ENCODE data around the gene SYNDIG1. TPM values are rescaled to one million over a fixed set of nuclear protein-coding genes. Genes with fewer than 3 reads are reported as not detected.

Gene SYNDIG1
- total RNA-seq, 2 experiments from 2014 or later: not detected

GRCh38 chr20:24681634-24682495 lies 212.4 kb downstream of the SYNDIG1 start:
- no peaks in the 10 kb centered on the region for H3K27me3 Mint-ChIP-seq
- Histone ChIP-seq H3K4me1 (ENCODE audit: insufficient read depth, low read length) (no peaks in the 10 kb centered on the region), H3K27me3 (ENCODE audit: control insufficient read depth in 1 of 2, insufficient read depth in 2 of 2, low read length in 2 of 2) (no peaks in the 10 kb centered on the region), H3K27ac (ENCODE audit: low read depth in 1 of 2, low read length in 2 of 2) (no peak overlapping the region), H3K36me3 (ENCODE audit: insufficient read depth, low read length) (no peaks in the 10 kb centered on the region), H3K9me3 (ENCODE audit: control insufficient read depth in 1 of 2, insufficient read depth in 1 of 2, low read length in 2 of 2) (peaks cover 0 to 6% of the 10 kb centered on the region in 2 experiments), H3K4me3 (ENCODE audit: low read length) (no peak overlapping the region)
- intact Hi-C loops (cut with DNase I, micrococcal nuclease): loop anchor here in 1 of 2 experiments (10.0 kb wide), 1 partner anchor 57 kb away; no protein-coding TSS in a partner anchor
- no peak overlapping the region for H3K4me3 Mint-ChIP-seq
- no peak for TF ChIP-seq CTCF (IDR thresholded peaks at IDR 0.05)
- ChIA-PET CTCF (no interaction called here), POLR2A (no interaction called here)
- ATAC-seq (ENCODE audit: poor library complexity) (no peak), DNase-seq (no peak)
- H3K27ac Mint-ChIP-seq: no peak overlapping the region
- H3K36me3 Mint-ChIP-seq (ENCODE audit: low read depth): no peaks in the 10 kb centered on the region
- H3K9me3 Mint-ChIP-seq: no peaks in the 10 kb centered on the region
- H3K4me1 Mint-ChIP-seq (ENCODE audit: low read depth): no peaks in the 10 kb centered on the region

GRCh38 chr20:24682496-24682985 lies 213.1 kb downstream of the SYNDIG1 start:
- Histone ChIP-seq H3K36me3 (ENCODE audit: insufficient read depth, low read length) (no peaks in the 10 kb centered on the region), H3K4me3 (ENCODE audit: low read length) (no peak overlapping the region), H3K9me3 (ENCODE audit: control insufficient read depth in 1 of 2, insufficient read depth in 1 of 2, low read length in 2 of 2) (peaks cover 0 to 6% of the 10 kb centered on the region in 2 experiments), H3K27me3 (ENCODE audit: control insufficient read depth in 1 of 2, insufficient read depth in 2 of 2, low read length in 2 of 2) (no peaks in the 10 kb centered on the region), H3K27ac (ENCODE audit: low read depth in 1 of 2, low read length in 2 of 2) (no peak overlapping the region), H3K4me1 (ENCODE audit: insufficient read depth, low read length) (no peaks in the 10 kb centered on the region)
- Mint-ChIP-seq H3K27me3 (no peaks in the 10 kb centered on the region), H3K4me3 (no peak overlapping the region), H3K27ac (no peak overlapping the region), H3K36me3 (ENCODE audit: low read depth) (no peaks in the 10 kb centered on the region), H3K4me1 (ENCODE audit: low read depth) (no peaks in the 10 kb centered on the region), H3K9me3 (peaks cover 2% of the 10 kb centered on the region)
- TF ChIP-seq CTCF (IDR thresholded peaks at IDR 0.05): no peak
- ATAC-seq (ENCODE audit: poor library complexity) (no peak), DNase-seq (no peak)
- intact Hi-C loops (cut with DNase I, micrococcal nuclease): loop anchor here in 1 of 2 experiments (10.0 kb wide), 1 partner anchor 58 kb away; no protein-coding TSS in a partner anchor
- POLR2A ChIA-PET: no interaction called here
- CTCF ChIA-PET: no interaction called here

- H3K4me1 Mint-ChIP-seq (ENCODE audit: low read depth): no peaks in the 10 kb centered on the region
- intact Hi-C loops (cut with DNase I, micrococcal nuclease): loop anchor here in 1 of 2 experiments (10.0 kb wide), 1 partner anchor 59 kb away; no protein-coding TSS in a partner anchor
These were observed 214.2 kb downstream of the SYNDIG1 start for GRCh38 chr20:24683676-24684075.

More at GRCh38 chr20:24683676-24684075, 214.2 kb downstream of the SYNDIG1 start:
- Histone ChIP-seq H3K27me3 (ENCODE audit: control insufficient read depth in 1 of 2, insufficient read depth in 2 of 2, low read length in 2 of 2) (no peaks in the 10 kb centered on the region), H3K27ac (ENCODE audit: low read depth in 1 of 2, low read length in 2 of 2) (no peak overlapping the region), H3K9me3 (ENCODE audit: control insufficient read depth in 1 of 2, insufficient read depth in 1 of 2, low read length in 2 of 2) (peaks cover 0 to 6% of the 10 kb centered on the region in 2 experiments), H3K4me1 (ENCODE audit: insufficient read depth, low read length) (no peaks in the 10 kb centered on the region), H3K4me3 (ENCODE audit: low read length) (no peak overlapping the region), H3K36me3 (ENCODE audit: insufficient read depth, low read length) (no peaks in the 10 kb centered on the region)
- ChIA-PET CTCF (no interaction called here), POLR2A (no interaction called here)
- Mint-ChIP-seq H3K36me3 (ENCODE audit: low read depth) (no peaks in the 10 kb centered on the region), H3K4me3 (no peak overlapping the region), H3K27ac (no peak overlapping the region), H3K27me3 (no peaks in the 10 kb centered on the region), H3K9me3 (peaks cover 4% of the 10 kb centered on the region)
- no peak for ATAC-seq (ENCODE audit: poor library complexity)
- peak in 1 of 14 experiments; percentile 12 for DNase-seq
- no peak for TF ChIP-seq CTCF (IDR thresholded peaks at IDR 0.05)
